GM12865 (cell line): ENCODE results near the gene TFDP2.

ENCODE experiments used
- DNase-seq: peaks from one replicate; pipeline ENCODE4 v3.0.0; 2010; ENCODE audit warnings: low read depth
- H3K4me3 ChIP-seq: 2 replicates; pipeline ENCODE4 v1.5.1; 2011; ENCODE audit warnings: mild to moderate bottlenecking, low read depth, low read length, control low read depth
- CTCF ChIP-seq: IDR thresholded peaks from 2 replicates; pipeline ENCODE4 v1.5.1; 2011; ENCODE audit warnings: low read length, control low read depth, low read depth, inconsistent platforms; ENCODE audit not compliant: insufficient read depth; ENCODE audit errors: missing control alignments

TFDP2 gene

GRCh38 chr3:142051351-142051750 lies 98.0 kb downstream of the TFDP2 start:
- TF ChIP-seq CTCF = no peak
- H3K4me3 ChIP-seq = no peak overlapping the region
- DNase-seq = no peak

DNA sequence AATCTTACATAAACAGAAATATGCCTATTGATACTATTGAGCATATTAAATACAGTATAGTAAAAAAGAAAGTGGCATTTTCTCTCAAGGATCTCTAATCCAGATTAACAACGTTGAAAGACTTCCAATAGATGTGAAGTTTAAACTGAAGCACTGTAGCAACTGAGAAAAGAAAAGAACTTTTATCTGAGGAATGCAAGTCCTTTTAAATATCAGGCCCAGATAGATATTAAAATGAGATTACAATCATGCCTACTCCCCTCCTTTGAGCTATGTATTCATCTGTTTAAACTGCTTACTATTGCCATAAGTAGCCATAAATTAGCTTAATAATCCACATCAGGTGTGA lies 102.3 kb downstream of the TFDP2 start:
- no peak for DNase-seq
- H3K4me3 ChIP-seq = no peak overlapping the region
- no peak for TF ChIP-seq CTCF

- H3K4me3 ChIP-seq = no peak overlapping the region
- DNase-seq = no peak
- TF ChIP-seq CTCF = no peak
Observed at GRCh38 chr3:142046320-142047020, 102.9 kb downstream of the TFDP2 start.

DNA sequence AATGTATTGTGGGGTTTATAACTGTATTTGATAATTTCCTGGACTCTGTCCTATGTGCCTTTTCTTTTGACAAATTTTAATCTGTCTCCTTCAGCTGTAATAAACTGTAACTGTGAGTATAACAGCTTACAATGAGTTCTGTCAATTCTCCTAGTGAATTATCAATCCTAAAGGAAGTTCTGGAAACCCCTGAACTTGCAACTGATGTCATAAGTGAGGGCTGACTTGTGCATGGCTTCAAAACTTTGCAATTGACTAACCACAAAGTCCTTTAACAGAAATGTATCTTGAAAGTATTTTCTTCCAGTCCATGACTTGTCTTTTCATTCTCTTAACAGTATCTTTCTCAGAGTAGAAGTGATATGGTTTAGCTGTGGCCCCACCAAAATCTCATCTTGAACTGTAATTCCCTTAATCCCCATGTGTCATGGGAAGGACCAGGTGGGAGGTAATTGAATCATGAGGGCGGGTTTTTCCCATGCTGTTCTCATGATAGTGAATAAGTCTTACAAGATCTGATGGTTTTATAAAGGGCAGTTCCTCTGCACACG lies 108.3 kb downstream of the TFDP2 start:
- DNase-seq = no peak
- no peak for TF ChIP-seq CTCF

DNA sequence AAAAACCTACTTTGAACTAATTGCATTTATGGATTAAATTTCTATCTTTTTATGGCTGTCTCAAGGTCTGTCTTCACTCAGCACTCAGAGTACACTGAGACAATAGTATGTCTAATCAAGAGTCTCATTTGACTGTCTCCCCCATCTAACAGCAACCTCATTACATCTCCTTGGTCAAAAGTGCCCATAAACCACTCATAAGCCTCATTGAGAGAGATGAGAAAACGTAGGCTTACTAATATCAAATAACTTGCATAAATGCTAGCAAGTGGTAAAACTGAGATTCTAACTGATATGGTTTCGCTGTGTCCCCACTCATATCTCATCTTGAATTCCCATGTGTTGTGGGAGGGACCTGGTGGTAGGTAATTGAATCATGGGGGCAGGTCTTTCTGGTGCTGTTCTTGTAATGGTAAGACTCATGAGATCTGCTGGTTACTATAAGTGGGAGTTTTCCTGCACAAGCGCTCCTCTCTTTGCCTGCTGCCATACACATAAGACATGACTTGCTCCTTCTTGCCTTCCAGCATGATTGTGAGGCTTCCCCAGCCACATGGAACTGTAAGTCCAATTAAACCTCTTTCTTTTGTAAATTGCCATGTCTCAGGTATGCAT lies 113.9 kb downstream of the TFDP2 start:
- no peak for DNase-seq
- no peak overlapping the region for H3K4me3 ChIP-seq
- no peak for TF ChIP-seq CTCF

More for the DNA sequence above, 108.3 kb downstream of the TFDP2 start:
- no peak overlapping the region for H3K4me3 ChIP-seq

DNA sequence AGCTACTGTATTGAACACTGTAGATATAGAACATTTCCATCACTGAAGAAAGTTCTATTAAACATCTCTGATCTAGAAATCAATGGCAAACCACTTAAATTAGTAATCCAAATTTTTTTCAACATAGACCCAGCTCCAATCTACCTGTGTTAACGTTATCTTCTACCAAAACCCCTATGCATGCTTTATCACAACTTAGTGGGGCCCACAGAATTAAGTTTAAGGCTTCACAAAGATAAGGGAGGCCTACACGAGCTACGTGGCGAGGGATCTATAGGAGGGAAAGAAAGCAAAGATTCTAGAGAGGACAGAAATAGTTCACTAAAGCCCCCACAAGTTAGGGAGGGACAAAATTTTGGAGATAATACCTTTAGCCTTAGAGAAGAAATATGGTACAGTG lies 116.1 kb downstream of the TFDP2 start:
- no peak for TF ChIP-seq CTCF
- H3K4me3 ChIP-seq = no peak overlapping the region
- DNase-seq = no peak

GRCh38 chr3:142031575-142031974 lies 117.8 kb downstream of the TFDP2 start:
- DNase-seq = no peak
- no peak overlapping the region for H3K4me3 ChIP-seq
- TF ChIP-seq CTCF = no peak
